NCI-H128 (cell line): Measurements from ENCODE around the gene WLS.
A peak's percentile ranks its signal among the peaks of the same experiment; 100 is the strongest.
"Not testable (repeated sequence)": the region's sequence is repeated elsewhere in the genome, so short reads cannot be mapped to it uniquely, and the experiment has no call there.

ENCODE experiments used
- DNase-seq: peaks from one replicate; lab custom pipeline; 2025; ENCODE audit not compliant: unreplicated experiment; lab: John Stamatoyannopoulos, UW

The WLS gene

DNA sequence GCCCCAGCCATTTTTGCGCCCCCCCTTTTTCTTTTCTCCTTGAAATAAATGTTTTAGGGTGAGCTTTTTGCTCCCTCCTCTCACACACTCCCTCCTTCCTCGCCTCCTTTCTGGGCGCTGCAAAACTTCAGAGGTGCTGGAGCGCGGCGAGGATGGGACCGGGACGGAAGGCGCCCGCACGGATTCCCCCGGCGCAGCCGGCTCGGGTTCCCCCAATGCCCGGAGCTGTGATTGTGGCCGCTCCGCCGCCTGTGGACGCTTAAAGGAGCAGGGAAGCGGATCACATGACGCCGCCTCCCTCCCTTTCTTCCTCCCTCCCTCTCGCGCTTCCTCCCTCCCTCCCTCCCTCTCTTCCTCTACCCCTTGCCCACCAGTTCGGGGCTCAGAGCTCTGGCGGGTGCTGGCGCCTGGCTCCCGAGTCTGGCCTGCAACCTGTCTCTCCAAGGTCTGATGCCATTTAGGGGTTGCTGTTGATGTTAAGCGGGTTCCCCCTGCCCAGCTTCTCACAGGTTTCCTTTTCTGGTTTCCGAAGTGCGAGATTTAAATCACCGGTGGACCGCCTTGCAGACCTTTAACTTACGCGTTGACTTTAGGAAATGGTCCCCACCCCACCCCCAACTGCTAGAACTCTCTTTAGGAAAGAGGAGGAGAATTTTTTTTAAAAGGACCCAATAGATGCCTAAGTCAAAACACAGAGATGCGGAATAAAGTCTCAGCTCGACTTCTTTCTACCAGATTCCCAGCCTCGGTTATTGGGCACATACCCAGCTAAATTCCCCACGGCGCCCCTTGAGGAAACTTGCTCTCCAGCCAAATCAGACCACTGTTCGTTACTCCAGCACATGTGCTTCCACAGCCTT lies at the start of gene WLS:
Gene WLS, minus strand, starts transcription at position 235 of the 860 bp plus-strand sequence. Its CDS starts 224 bp downstream, at position 11.
- peak; percentile 20 for DNase-seq

GRCh38 chr1:68280286-68280685 lies 48.0 kb upstream of the WLS start:
- no peak for DNase-seq

- DNase-seq: no peak
Measured at GRCh38 chr1:68279846-68280245, 47.5 kb upstream of the WLS start.

DNA sequence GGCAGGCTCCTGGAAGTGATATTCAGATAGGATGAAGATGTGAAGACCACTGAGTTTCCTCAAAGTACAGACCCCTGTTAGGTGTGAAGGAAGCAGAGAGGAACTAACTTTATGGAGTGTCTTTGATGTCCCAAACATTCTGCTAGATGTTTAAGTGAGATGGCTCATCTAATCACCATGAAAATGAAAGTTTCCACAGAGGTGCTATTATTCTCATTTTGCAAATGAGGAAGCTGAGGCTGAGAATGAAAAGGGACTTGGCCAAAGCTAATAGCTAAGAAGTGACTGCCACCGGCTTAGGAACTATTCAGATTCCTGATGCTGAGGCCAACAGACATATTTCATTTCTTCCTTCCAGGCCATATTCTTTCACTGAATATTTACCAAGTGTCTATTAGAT lies 45.9 kb upstream of the WLS start:
- DNase-seq: no peak

- DNase-seq: no peak
Measured at GRCh38 chr1:68276448-68276847, 44.1 kb upstream of the WLS start.

DNA sequence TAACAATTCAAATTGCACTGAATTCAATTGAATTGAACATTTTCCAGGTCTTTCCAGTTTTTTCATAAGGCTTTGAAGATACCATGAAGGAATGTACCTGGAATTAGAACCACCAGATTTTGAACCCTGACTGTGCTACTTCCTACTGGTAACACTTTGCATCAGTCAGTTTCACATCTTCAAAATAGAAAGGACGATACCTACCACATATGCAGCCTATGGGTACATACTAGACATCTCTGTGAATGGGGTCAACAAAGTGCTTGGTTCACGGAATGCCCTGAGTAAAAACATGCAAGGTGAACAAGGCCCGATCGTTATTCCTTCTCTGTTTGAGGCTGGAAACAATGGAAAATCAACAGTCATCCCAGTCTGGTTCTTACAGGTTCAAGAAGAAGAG lies 41.2 kb upstream of the WLS start:
- no peak for DNase-seq

- DNase-seq: no peak
Measured at GRCh38 chr1:68271596-68271995, 39.3 kb upstream of the WLS start.

DNA sequence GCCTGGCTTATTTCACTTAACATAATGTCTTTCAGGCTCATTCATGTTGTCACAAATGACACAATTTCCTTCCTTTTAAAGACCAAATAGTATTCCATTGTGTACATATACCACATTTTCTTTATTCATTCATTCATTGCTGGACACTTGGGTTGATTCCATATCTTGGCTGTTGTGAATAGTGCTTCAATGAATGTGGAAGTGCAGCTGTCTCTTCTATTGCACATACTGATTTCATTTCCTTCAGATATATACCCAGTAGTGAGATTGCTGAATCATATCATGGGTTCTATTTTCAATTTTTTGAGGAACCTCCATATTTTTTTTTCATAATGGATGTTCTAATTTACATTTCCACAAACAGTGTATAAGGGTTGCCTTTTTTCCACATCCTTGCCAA lies 38.6 kb upstream of the WLS start:
- DNase-seq: no peak

DNA sequence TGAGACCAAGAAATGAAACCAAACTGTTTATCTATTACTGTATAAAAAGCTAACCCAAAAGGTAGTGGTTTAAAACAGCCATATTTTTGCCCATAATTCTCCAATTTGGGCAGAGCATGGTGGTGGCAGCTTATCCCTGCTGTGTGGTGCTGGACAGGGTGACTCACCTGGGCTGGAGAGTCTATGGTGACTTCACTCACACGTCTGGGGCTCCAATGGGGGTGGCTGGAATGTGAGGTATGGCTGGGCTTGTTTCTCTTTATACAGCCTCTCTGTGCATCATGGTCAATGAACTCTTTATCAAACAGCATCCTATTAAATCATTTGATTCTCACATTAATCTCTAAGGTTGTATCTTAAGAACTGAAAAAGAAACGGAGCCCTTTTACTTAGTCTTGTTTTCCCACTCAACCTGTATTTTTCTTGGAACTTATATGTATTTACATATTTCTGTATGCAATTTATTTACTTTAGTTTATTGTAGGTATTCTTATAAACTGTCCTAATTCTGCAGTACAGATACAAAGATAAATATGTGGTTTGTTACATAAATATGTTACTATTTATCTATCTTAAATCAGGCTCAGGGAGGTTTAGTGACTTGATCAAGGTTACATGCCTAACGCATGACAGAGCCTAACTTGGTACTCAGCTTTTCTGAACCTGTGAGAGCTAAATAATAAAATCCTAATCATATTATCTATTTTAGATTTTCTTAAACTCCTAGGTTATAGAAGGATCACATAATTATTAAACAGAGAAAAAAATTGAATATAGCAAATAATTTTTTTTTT lies 37.5 kb upstream of the WLS start:
- DNase-seq: no peak

- no peak for DNase-seq
Measured at GRCh38 chr1:68268896-68269483, 36.7 kb upstream of the WLS start.

- DNase-seq: not testable (repeated sequence)
Measured at GRCh38 chr1:68256824-68257223, 24.5 kb upstream of the WLS start.

GRCh38 chr1:68255301-68255700 lies 23.0 kb upstream of the WLS start:
- no peak for DNase-seq

GRCh38 chr1:68254667-68255226 lies 22.4 kb upstream of the WLS start:
- DNase-seq: no peak

DNA sequence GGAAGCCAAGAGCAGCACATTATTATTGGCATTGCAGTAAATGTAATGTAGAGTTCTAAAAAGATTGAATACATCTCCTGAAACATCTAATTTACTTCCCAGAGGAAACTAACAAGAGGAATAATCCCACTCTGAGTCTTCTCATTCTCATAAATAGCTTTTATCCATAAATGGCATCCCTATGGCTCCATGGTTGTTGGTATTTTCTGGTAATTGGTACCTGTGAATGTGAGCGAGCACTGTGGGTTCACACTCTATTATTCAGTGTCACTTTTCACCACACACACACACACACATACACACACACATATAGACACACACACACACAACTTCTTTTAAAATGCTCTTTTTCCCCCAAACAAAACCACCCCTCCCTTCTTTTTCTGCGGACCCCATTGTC lies 4.7 kb upstream of the WLS start:
- no peak for DNase-seq

GRCh38 chr1:68234094-68234493 lies 1.8 kb upstream of the WLS start:
- DNase-seq: no peak

DNA sequence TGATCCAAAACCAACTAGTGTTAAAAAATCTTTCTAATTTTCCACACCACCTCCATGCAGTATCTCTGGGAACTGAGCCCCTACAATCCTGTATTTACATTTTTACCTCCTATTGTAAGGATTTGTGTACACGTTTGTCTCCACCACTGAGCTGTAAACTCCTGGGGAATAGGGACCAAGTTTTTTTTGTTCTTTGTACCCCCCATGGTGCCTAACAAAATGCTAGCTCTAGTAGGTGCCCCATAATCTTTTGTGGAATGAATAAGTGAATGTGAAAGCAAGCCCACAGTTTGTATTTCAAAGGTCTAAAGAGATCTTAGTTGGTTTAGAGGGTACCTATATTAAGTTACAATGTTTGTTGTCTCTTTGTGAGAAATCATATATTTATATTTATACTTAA lies 879 bp upstream of the WLS start:
- no peak for DNase-seq

- DNase-seq: peak; percentile 46
Measured at GRCh38 chr1:68231627-68232288, 565 bp downstream of the WLS start.

GRCh38 chr1:68230901-68231626 lies 1.3 kb downstream of the WLS start:
- no peak for DNase-seq

GRCh38 chr1:68230484-68230802 lies 1.9 kb downstream of the WLS start:
- DNase-seq: no peak

- DNase-seq: peak; percentile 6
Measured at GRCh38 chr1:68229650-68230483, 2.5 kb downstream of the WLS start.
